AG09309 (cell line): Measurements from ENCODE around the gene SSX1.
"Not testable (repeated sequence)": the region's sequence is repeated elsewhere in the genome, so short reads cannot be mapped to it uniquely, and the experiment has no call there.

ENCODE experiments used
- DNase-seq: peaks from one replicate; pipeline ENCODE4 v3.0.0-alpha.2; 2010; ENCODE audit warnings: low read depth
- H3K4me3 ChIP-seq: 2 replicates; pipeline ENCODE4 v1.5.1; 2011; ENCODE audit warnings: mild to moderate bottlenecking, low read depth, low read length, moderate library complexity; ENCODE audit not compliant: control insufficient read depth
- TF ChIP-seq, protein P1 (sequence below): IDR thresholded peaks from 2 replicates; pipeline ENCODE4 v1.5.1; 2011; ENCODE audit warnings: mild to moderate bottlenecking, low read depth, low read length, inconsistent platforms; ENCODE audit not compliant: insufficient read depth, control insufficient read depth; ENCODE audit errors: missing control alignments

SSX1 gene, protein sequence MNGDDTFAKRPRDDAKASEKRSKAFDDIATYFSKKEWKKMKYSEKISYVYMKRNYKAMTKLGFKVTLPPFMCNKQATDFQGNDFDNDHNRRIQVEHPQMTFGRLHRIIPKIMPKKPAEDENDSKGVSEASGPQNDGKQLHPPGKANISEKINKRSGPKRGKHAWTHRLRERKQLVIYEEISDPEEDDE

DNA sequence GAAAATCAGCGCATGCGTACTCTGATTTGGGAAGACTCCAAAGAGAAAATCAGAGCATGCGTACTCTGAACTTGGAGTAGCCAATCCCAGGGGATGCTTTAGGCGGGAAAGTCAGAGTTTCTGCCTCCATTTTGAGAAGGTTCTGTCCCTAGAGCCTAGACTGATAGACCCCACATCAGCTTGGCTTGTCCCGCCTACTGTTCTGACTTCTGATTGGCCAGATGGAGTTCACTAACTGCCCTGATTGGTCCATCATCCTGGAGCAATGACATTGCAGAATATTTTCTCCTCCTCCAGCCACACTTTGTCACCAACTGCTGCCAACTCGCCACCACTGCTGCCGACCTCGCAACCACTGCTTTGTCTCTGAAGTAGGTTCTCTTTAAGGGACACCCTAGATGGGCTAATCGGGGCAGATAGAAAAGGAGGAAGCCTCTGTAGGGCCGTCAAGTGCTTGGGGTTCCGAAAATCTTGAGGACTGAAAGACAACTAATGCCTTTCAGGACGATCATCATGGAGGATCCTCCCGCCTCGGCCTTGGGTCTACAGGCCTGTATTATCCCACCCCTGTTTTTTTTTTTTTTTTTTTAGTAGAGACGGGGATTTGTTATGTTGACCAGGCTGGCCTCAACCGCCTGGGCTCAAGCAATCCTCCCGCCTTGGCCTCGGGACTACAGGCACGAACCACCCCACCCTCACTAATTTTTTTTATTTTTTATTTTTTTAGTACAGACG lies at the start of gene SSX1:
Gene SSX1, plus strand, starts transcription at position 331 of the 735 bp plus-strand sequence. CDS start 1,850 bp downstream, outside the sequence.
- not testable (repeated sequence) for H3K4me3 ChIP-seq, DNase-seq

DNA sequence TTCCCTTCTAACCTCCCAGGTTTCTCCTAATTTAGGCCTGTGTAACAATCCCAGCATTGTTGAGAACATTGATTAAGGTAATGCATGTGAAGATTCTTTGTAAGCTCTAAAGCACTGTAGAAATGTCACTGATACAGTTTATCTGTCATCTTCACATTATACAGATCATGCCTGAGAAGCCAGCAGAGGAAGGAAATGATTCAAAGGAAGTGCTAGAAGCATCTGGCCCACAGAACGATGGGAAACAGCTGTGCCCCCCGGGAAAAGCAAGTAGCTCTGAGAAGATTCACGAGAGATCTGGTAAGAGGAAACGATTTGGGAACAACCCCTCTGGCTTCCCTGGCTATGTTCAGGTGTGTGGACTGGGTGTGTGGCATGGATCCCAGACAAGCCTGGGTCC lies 40.9 kb upstream of the SSX1 start:
- DNase-seq, H3K4me3 ChIP-seq: not testable (repeated sequence)

DNA sequence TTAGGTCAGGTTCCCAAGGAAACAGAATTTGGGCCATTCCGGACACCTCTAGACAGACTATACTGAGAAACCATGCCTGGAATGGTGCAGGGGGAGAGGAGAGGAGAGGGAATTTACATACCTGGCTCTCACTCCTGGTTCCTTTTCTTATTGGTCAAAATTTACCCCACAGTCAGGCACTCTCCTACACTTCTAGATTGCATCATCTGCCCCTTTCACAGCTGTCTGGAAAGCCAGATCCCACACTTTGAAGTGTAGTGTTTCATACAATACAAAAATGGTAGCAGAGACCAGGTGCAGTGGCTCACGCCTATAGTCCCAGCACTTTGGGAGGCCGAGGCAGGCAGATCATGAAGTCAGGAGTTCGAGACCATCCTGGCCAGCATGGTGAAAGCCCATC lies 31.0 kb upstream of the SSX1 start:
- H3K4me3 ChIP-seq, DNase-seq: not testable (repeated sequence)

DNA sequence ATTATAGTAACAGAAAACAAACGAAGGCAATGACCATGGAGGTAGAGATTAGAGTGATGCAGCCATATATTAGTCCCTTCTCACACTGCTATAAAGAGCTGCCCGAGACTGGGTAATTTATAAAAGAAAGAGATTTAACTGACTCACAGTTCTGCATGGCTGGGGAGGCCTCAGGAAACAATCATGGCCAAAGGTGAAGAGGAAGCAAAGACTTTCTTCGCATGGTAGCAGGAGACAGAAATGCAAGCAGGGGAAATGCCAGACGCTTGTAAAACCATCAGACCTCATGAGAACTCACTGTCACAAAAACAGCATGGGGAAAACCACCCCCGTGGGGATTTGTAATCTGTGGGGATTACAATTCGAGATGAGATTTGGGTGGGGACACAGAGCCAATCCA lies 2.2 kb upstream of the SSX1 start:
- H3K4me3 ChIP-seq = not testable (repeated sequence)

DNA sequence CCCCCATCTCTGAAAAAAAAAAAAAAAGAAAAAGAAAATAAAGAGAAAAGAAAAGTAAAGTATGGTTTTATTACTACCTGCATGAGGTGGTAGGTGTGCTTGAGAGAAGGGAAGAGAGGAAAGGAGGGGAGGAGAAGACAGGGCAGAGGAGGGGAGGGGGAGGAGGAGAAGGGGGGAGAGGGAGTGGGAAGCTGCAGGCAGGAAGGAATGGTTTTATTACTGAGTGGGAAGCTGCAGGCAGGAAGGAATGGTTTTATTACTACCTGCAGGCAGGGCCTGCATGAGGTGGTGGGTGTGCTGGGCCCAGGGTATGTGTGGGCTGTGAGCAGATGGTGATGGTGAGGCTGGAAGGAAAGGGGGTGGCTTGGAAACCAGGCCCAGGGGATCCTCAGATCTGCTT lies 19.2 kb downstream of the SSX1 start:
- not testable (repeated sequence) for DNase-seq, H3K4me3 ChIP-seq

More for the DNA sequence above, 2.2 kb upstream of the SSX1 start:
- not testable (repeated sequence) for DNase-seq

DNA sequence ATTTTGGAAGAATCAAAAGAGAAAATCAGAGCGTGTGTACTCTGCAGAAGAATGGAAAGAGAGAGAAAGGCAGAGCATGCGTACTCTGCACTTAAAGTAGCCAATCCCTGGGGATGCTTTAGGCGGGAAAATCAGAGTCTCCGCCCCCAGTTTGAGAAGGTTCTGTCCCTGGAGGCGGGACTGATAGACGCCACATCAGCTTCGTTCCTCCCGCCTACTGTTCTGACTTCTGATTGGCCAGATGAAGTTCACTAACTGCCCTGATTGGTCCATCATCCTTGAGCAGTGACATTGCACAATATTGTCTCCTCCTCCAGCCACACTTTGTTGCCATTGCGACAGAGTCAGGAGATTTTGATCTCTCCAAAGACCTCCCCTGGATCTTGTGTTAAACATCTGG lies 23.8 kb downstream of the SSX1 start:
- no peak overlapping the region for H3K4me3 ChIP-seq
- TF ChIP-seq, protein P1, sequence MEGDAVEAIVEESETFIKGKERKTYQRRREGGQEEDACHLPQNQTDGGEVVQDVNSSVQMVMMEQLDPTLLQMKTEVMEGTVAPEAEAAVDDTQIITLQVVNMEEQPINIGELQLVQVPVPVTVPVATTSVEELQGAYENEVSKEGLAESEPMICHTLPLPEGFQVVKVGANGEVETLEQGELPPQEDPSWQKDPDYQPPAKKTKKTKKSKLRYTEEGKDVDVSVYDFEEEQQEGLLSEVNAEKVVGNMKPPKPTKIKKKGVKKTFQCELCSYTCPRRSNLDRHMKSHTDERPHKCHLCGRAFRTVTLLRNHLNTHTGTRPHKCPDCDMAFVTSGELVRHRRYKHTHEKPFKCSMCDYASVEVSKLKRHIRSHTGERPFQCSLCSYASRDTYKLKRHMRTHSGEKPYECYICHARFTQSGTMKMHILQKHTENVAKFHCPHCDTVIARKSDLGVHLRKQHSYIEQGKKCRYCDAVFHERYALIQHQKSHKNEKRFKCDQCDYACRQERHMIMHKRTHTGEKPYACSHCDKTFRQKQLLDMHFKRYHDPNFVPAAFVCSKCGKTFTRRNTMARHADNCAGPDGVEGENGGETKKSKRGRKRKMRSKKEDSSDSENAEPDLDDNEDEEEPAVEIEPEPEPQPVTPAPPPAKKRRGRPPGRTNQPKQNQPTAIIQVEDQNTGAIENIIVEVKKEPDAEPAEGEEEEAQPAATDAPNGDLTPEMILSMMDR = no peak
- DNase-seq = no peak

DNA sequence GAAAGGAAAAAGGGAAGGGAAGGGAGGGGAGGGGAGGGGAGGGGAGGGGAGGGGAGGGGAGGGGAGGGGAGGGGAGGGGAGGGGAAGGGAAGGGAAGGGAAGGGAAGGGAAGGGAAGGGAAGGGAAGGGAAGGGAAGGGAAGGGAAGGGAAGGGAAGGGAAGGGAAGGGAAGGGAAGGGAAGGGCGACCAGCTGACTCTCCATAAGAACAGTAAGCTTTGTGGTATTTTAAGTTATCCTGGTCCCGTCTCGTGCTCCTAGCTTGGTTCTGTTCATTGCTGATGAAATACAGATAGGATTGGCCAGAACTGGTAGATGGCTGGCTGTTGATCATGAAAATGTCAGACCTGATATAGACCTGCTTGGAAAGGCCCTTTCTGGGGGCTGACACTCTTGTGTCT lies 25.5 kb downstream of the SSX1 start:
- not testable (repeated sequence) for DNase-seq, H3K4me3 ChIP-seq

DNA sequence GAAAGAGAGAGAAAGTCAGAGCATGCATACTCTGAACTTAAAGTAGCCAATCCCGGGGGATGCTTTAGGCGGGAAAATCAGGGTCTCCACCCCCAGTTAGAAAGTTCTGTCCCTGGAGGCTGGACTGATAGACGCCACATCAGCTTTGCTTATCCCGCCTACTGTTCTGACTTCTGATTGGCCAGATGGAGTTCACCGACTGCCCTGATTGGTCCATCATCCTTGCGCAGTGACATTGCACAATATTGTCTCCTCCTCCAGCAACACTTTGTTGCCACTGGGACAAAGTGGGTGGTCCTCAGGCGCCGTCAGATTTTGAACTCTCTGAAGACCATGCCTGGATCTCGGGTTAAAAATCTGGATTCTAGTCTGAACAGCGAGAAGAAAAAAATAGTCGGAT lies 51.0 kb downstream of the SSX1 start:
- TF ChIP-seq, protein P1 = no peak
- H3K4me3 ChIP-seq = no peak overlapping the region
- no peak for DNase-seq

DNA sequence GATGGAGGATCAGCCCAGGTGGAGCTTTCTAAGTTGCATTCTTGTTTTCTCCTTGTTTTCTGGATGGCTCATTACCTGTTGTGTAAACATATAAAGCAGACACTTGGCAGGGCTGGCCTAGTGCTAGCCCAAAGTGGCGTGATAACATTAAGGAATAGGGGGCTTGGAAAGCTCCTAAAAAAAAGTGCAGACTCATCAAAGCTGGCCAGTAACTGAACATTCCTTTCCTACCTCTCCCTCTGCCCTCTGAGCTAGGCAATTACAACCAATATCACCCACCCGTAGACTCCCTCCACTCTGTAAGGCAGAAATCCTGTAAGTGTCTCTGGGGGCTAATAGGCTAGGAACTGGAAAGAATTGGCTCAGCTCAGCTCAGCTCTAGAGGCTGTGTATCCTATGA lies 58.8 kb downstream of the SSX1 start:
- DNase-seq, H3K4me3 ChIP-seq: not testable (repeated sequence)
